ENCODE data around the gene SLC25A47.

SLC25A47 gene

GRCh38 chr14:100348784-100349685, 25.9 kb downstream of the SLC25A47 start:
- DNase-seq (ENCODE audit: low read depth) = no peak

- DNase-seq (ENCODE audit: low read depth) = no peak
Observed at GRCh38 chr14:100350276-100350926, 27.3 kb downstream of the SLC25A47 start.

- no peak for DNase-seq (ENCODE audit: low read depth)
Observed at GRCh38 chr14:100350986-100351385, 27.8 kb downstream of the SLC25A47 start.

GRCh38 chr14:100358396-100358795, 35.3 kb downstream of the SLC25A47 start:
- DNase-seq (ENCODE audit: low read depth) = no peak

DNA sequence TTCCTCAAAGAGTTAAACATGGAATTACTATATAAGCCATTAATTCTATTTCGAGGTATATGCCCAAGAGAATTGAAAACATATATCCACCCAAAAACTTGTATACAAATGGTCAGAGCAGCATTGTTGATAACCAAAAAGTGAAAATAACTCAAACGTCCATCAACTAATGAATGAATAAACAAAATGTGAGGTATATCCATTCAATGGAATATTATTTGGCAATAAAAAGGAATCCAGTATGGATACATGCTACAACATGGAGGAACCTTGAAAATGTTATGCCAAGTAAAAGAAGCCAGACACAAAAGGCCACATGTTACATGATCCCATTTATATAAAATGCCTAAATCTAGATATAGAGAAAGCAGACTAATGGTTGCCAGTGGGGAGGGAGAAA, 36.0 kb downstream of the SLC25A47 start:
- no peak for DNase-seq (ENCODE audit: low read depth)

- no peak for DNase-seq (ENCODE audit: low read depth)
Observed at GRCh38 chr14:100359881-100360280, 36.7 kb downstream of the SLC25A47 start.

DNA sequence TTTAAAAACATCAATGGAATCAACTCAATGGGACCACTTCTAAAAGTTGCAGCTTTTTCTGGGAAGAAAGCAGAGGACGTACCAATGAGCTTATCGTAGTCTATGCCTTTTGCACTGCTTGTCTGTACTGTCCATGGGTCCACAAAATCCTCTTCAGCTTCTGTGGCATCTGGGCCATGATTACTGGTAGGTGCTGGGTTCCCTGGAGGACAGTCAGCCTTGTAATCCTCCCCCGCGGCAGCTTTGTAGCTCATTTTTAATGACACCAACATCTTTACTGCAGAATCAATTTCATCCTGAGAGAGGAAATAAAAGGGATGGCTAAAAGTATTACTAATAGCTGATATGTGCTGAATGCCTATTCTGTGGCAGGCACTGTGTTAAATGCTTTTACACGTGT, 38.5 kb downstream of the SLC25A47 start:
- no peak for DNase-seq (ENCODE audit: low read depth)

DNA sequence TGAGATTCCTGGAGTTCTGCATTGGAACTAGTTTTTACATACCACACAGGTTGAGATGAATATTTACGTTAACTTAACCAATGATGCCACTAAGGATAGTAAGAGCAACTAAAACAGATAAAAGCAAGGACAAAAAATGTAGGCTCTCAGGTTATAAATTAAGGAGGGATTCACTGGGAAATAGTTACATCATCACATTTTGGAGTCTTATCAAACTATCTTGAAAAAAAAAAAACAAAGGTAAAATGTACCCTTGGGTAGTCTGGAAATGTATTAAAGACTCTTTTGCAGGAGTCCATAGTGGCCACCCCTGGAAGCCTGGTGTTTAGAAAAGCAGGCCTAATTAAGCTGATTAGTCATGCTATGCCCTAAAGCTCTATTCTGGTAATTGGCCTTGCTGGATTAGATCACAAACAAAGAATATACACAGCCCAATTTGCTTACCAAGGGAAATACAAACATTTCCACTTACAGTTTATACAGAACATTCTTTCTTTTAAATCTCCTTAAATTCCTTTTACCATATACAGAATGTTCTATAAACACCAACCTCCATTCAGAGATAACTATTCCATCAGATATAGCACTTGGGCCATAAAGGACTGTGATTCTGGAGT, 39.3 kb downstream of the SLC25A47 start:
- no peak for DNase-seq (ENCODE audit: low read depth)

- DNase-seq (ENCODE audit: low read depth) = no peak
Observed at GRCh38 chr14:100363053-100363452, 39.9 kb downstream of the SLC25A47 start.

DNA sequence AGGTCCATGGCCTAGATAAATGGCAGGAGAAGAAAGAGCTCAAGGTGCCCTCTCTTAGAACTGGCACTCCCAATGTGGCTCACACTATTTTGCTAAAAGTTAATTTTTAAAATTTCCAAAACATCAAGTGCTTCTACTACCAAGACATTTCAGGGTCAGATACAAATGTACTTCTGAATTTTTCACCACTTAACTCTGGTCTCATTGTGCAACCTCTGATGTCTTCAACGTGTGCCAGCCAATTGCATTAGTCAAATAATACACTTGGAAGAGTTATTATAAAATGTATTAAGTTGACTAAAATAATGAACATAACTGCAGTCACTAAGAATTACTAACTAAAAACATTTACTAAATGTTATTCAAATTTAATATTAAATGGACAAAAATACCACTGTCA, 41.3 kb downstream of the SLC25A47 start:
- DNase-seq (ENCODE audit: low read depth) = no peak

DNA sequence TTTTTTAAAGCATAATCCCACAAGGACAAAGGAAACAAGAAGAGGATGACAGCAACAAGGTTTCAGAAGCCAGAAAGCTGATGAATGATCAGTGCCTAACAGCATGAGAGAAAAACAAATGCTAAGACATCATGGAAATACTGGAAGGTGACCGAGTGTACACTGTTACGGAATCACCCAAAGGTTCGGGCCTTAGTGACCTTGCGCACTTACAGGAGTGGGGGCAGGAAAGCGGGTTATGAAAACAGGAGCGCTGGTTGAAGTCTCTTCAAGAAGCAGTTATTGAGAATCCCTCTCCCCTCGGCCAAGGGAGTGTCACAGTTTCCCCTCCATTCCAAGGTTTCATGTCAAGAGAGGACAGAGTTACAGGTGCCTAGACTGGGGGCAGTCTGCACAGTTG, 42.6 kb downstream of the SLC25A47 start:
- no peak for DNase-seq (ENCODE audit: low read depth)

DNA sequence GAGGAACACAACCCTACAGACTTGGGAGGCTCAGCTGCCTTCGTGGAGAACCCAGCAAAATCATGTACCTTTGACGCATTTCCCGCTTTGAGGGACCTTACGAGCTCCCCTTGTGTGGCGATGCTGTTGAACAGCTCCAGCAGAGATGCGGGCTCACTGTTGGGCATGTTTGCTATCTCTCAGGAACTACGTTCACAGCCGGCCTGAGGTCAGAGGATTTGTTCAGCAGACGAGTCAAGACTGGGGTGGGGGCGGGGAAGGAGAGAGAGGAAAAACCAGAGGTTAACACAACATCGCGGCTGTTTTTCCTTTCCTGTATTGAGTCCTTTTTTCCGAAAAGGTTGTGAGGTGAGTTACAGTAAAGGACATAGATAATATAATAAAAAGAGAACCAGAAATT, 45.9 kb downstream of the SLC25A47 start:
- DNase-seq (ENCODE audit: low read depth) = no peak

GRCh38 chr14:100370003-100370402, 46.9 kb downstream of the SLC25A47 start:
- no peak for DNase-seq (ENCODE audit: low read depth)

- no peak for DNase-seq (ENCODE audit: low read depth)
Observed at GRCh38 chr14:100371773-100372172, 48.6 kb downstream of the SLC25A47 start.

- no peak for DNase-seq (ENCODE audit: low read depth)
Observed at GRCh38 chr14:100372357-100373048, 49.4 kb downstream of the SLC25A47 start.

- DNase-seq (ENCODE audit: low read depth) = no peak
Observed at GRCh38 chr14:100374270-100374669, 51.1 kb downstream of the SLC25A47 start.

GRCh38 chr14:100374876-100375265, 51.7 kb downstream of the SLC25A47 start:
- no peak for DNase-seq (ENCODE audit: low read depth)

DNA sequence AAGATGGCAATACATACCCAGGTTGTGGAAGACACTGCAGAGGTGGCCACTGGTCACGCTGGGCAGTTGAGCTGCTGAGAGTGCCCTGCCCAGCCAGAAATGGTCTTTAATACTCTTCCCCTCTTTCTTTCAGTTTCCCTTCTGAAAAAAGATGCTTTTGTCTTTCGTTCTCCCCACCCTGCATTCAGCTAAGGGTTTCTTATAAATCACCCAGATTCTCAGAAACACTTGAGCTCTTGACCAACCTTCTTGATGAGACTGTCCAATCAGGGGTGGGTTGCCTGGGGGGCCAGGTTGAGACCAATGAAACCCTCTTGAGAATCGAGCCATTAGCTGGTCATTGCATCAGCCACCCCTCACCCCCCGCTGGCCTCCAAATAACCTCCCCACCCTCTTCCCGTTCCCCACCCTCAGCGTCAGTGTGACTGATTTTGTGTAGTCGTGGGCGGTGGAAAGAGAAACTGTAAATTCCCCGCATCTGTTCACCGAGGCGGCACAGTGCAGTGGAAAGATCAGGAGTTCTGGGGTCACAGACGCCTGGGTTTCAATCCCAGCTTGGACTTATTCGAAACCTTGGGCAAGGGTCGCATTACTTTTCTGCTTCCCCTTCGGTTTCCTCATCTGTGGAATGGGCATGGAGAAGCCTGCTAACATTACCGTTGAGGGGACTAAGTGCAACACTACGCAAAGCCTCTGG, 52.3 kb downstream of the SLC25A47 start:
- peak; percentile 56 for DNase-seq (ENCODE audit: low read depth)

DNA sequence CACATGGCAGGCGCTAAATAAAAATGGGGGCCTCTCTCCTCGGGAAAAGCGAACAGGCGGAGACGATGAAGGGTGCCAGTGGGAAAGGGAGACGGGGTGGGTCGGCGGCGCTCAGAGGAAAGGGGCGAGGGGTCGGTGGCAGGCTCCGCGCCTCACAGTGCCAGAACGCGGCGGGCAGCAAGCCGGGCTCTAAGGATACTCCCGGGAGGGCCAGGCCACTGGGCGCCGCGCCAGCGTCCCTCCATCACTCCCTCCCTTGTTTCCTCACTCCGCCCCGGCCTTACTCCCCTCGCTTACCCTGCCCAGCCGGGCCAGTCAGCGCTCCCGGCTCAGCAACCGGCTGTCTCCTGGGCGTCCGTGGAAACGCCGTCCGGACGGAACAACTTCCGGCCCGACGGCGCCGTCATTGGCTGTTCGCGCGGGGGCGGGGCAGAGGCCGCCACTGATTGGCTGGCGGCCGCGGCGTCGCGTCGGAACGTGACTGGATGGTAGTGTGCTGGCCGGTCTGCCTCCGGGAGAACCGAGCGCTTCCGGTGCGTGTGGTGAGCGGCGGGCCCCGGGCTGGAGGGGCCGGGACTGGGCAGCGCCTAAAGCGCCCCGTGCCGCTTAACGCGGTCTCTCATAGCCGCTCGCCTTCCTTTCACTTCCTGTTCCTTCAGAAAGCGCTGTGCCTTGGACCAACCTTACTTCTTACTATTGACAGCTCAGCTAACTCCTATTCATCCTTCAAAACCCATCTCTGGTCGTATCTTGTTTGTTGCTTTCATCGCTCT, 53.0 kb downstream of the SLC25A47 start, which contains the start of gene WDR25:
WDR25 (plus strand) TSS at position 523 of the 773 bp plus-strand sequence.
- peak; percentile 80 for DNase-seq (ENCODE audit: low read depth)

- no peak for DNase-seq (ENCODE audit: low read depth)
Observed at GRCh38 chr14:100376751-100377171, 53.6 kb downstream of the SLC25A47 start.

Measured in HS-27A (cell line).